BE2C (cell line): ENCODE measurements around the gene UPK3A.

ENCODE experiments used
- DNase-seq: peaks from one replicate; pipeline ENCODE4 v3.0.0-alpha.2; 2020
- H3K27me3 ChIP-seq: fragments of 250-450 bp; sonication (Bioruptor Pico); 2 replicates; pipeline ENCODE4 v1.5.1; 2020; ENCODE audit warnings: mild to moderate bottlenecking
- H3K36me3 ChIP-seq: fragments of 250-450 bp; sonication (Bioruptor Pico); 2 replicates; pipeline ENCODE4 v1.5.1; 2020; ENCODE audit warnings: mild to moderate bottlenecking
- H3K4me1 ChIP-seq: fragments of 250-450 bp; sonication (Bioruptor Pico); 2 replicates; pipeline ENCODE4 v1.5.1; 2020
- H3K4me3 ChIP-seq: 2 replicates; pipeline ENCODE4 v1.5.1; 2011; ENCODE audit warnings: low read depth, low read length
- H3K9me3 ChIP-seq: fragments of 250-450 bp; sonication (Bioruptor Pico); 2 replicates; pipeline ENCODE4 v1.5.1; 2020
- TF ChIP-seq, protein P1 (sequence below): IDR thresholded peaks from 2 replicates; pipeline ENCODE4 v1.5.1; 2012; ENCODE audit warnings: mild to moderate bottlenecking, low read depth, low read length

UPK3A gene

DNA sequence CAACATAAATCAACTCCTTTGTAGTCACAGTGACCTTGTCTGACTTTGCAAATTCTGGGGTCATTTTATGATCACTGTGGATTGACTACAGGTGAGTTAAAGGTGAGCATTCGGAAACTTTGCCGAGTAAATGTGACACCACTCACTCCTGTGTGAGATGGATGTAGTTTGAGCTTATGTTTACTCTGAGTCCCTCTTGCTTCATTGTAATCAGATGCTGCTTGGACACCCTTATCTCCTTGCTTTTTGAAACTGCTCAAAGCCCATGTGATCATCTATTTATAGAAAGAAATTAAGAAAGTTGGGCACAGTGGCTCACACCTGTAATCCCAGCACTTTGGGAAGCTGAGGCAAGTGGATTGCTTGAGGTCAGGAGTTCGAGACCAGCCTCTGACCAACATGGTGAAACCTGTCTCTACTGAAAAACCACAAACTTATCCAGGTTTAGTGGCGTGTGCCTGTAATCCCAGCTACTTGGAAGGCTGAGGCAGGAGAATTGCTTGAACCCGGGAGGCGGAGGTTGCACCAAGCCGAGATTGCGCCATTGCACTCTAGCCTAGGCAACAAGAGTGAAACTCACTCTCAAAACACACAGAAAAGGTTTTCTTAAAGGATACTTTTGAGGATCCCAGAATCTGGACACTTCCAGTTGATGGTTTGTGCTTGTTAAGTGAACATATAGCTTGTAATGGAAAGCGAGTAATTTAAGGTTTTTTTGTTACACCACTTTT is 32.2 kb downstream of the UPK3A start:
- H3K27me3 ChIP-seq, result no peaks in the 10 kb centered on the region
- no peaks in the 10 kb centered on the region for H3K9me3 ChIP-seq
- peak overlapping the region; percentile 24 for H3K4me3 ChIP-seq
- H3K4me1 ChIP-seq, result peaks cover 41% of the 10 kb centered on the region
- TF ChIP-seq, protein P1, sequence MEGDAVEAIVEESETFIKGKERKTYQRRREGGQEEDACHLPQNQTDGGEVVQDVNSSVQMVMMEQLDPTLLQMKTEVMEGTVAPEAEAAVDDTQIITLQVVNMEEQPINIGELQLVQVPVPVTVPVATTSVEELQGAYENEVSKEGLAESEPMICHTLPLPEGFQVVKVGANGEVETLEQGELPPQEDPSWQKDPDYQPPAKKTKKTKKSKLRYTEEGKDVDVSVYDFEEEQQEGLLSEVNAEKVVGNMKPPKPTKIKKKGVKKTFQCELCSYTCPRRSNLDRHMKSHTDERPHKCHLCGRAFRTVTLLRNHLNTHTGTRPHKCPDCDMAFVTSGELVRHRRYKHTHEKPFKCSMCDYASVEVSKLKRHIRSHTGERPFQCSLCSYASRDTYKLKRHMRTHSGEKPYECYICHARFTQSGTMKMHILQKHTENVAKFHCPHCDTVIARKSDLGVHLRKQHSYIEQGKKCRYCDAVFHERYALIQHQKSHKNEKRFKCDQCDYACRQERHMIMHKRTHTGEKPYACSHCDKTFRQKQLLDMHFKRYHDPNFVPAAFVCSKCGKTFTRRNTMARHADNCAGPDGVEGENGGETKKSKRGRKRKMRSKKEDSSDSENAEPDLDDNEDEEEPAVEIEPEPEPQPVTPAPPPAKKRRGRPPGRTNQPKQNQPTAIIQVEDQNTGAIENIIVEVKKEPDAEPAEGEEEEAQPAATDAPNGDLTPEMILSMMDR, result no peak
- H3K36me3 ChIP-seq, result peaks cover 6% of the 10 kb centered on the region
- DNase-seq, result no peak

GRCh38 chr22:45317551-45318167 is 32.9 kb downstream of the UPK3A start:
- H3K36me3 ChIP-seq, result peaks cover 8% of the 10 kb centered on the region
- peaks cover 41% of the 10 kb centered on the region for H3K4me1 ChIP-seq
- no peaks in the 10 kb centered on the region for H3K27me3 ChIP-seq
- no peaks in the 10 kb centered on the region for H3K9me3 ChIP-seq
- TF ChIP-seq, protein P1, result peak; percentile 74
- H3K4me3 ChIP-seq, result peak overlapping the region; percentile 49
- peak; percentile 89 for DNase-seq

- TF ChIP-seq, protein P1, result no peak
- Histone ChIP-seq H3K36me3 (peaks cover 11% of the 10 kb centered on the region), H3K4me3 (peak overlapping the region; percentile 49), H3K9me3 (no peaks in the 10 kb centered on the region), H3K4me1 (peaks cover 41% of the 10 kb centered on the region), H3K27me3 (no peaks in the 10 kb centered on the region)
- peak; percentile 73 for DNase-seq
Observed at GRCh38 chr22:45318168-45318557, 33.4 kb downstream of the UPK3A start.

GRCh38 chr22:45318558-45319323 is 34.0 kb downstream of the UPK3A start:
- Histone ChIP-seq H3K4me3 (peak overlapping the region; percentile 49; the same call in 1 of the 2 replicates), H3K4me1 (peaks cover 41% of the 10 kb centered on the region), H3K9me3 (no peaks in the 10 kb centered on the region), H3K27me3 (no peaks in the 10 kb centered on the region), H3K36me3 (peaks cover 17% of the 10 kb centered on the region)
- TF ChIP-seq, protein P1, result no peak
- no peak for DNase-seq

- Histone ChIP-seq H3K4me1 (peaks cover 41% of the 10 kb centered on the region), H3K36me3 (peaks cover 22% of the 10 kb centered on the region), H3K27me3 (no peaks in the 10 kb centered on the region), H3K4me3 (no peak overlapping the region), H3K9me3 (no peaks in the 10 kb centered on the region)
- TF ChIP-seq, protein P1, result no peak
- peak; percentile 47 for DNase-seq
Observed at GRCh38 chr22:45319324-45319685, 34.6 kb downstream of the UPK3A start.
